Measurements from ENCODE around the gene SLC13A1.

DNA sequence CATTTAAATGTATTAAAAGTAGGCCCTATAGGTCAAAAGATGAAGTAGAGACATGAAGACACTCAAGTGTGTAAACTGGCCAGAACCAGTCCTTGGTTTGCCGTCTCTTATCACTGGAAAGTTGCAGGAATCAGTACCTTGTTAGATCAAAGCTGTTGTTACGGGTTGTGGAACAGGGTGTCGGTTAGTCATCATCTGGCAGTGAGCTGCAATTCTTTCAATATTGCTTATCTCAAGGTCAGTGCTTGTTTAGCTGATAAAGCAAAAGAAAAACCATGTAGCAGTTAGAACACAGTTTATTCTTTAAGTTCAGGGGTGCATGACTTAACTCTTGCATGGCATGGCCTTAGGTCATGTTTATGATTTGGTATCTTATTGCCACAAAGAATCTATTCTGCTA lies 10.0 kb upstream of the SLC13A1 start:
- TF ChIP-seq, protein P1, sequence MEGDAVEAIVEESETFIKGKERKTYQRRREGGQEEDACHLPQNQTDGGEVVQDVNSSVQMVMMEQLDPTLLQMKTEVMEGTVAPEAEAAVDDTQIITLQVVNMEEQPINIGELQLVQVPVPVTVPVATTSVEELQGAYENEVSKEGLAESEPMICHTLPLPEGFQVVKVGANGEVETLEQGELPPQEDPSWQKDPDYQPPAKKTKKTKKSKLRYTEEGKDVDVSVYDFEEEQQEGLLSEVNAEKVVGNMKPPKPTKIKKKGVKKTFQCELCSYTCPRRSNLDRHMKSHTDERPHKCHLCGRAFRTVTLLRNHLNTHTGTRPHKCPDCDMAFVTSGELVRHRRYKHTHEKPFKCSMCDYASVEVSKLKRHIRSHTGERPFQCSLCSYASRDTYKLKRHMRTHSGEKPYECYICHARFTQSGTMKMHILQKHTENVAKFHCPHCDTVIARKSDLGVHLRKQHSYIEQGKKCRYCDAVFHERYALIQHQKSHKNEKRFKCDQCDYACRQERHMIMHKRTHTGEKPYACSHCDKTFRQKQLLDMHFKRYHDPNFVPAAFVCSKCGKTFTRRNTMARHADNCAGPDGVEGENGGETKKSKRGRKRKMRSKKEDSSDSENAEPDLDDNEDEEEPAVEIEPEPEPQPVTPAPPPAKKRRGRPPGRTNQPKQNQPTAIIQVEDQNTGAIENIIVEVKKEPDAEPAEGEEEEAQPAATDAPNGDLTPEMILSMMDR (IDR thresholded peaks at IDR 0.05; ENCODE audit: low read depth, low read length, poor library complexity, severe bottlenecking) = no peak
- TF ChIP-seq EZH2phosphoT487 (IDR thresholded peaks at IDR 0.05; ENCODE audit: borderline replicate concordance, low read length) = no peak

Data from DOHH2 (cell line).